ENCODE results near the gene ZNF558.

The ZNF558 gene

DNA sequence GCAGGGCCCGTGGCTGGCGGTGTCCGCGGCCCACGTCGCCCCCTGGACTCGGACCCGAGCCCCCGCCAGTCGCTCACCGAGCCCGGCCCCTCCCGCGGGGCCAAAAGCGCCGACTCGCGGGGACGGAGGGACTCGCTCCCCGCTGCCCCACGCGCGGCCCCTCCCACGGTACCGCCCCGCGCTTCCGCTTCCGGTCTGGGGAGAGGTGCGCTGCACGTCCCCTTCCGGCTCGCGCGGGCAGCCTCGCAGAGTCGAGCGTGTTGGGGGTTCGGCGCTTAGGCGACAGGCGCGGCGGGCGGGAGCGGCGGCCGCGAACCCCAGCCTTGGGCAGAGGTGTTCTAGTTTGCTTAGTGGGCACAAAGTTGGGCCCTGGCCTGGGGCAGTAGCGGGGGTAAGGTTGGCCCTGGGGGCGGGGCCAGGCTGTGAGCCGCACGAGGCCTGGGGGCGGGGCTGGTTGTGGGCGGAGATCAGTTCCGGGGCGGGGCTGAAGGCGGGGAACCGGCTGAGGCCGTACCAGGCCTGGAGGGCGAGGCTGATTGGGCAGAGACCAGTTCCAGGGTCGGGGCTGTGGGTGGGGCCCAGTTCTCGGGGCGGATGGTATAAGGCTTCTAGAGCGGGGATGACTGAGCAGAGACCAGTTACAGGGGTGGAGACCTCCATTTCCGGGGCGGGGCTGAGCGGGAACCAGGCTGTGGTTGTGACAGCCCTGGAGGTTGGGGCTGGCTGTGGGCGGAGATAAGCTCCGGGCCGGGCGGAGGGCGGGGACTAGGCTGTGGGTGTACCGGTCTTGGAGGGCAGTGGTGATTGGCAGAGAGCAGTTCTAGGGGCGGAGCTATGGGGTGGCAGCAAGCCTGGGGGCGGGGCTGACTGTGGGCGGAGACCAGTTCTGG is at the start of gene ZNF558, which contains the start of gene MBD3L1:
Gene ZNF558, minus strand, starts transcription at position 173 of the 890 bp plus-strand sequence. CDS start 9,645 bp downstream, outside the sequence.
Gene MBD3L1, plus strand, starts transcription at position 246 of the 890 bp plus-strand sequence. CDS start 10,302 bp downstream, outside the sequence.
- DNase-seq: peak; percentile 100

DNA sequence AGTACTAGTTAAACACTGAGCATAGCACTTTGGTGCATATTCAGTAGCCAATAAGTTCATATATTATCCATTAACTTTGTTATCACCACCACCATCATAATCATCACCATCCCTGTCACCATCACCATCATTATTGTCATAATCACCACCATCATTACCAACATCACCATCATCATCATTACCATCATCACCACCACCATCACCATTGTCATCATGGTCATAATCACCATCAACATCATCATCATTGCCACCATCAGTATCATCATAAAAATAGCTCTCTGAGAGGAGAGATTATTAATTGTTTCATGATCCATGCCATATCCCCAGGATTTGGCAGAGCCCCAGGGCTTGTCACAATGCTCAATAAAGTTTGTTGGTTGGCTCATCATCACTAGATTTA is 49.4 kb upstream of the ZNF558 start:
- no peak for DNase-seq

DNA sequence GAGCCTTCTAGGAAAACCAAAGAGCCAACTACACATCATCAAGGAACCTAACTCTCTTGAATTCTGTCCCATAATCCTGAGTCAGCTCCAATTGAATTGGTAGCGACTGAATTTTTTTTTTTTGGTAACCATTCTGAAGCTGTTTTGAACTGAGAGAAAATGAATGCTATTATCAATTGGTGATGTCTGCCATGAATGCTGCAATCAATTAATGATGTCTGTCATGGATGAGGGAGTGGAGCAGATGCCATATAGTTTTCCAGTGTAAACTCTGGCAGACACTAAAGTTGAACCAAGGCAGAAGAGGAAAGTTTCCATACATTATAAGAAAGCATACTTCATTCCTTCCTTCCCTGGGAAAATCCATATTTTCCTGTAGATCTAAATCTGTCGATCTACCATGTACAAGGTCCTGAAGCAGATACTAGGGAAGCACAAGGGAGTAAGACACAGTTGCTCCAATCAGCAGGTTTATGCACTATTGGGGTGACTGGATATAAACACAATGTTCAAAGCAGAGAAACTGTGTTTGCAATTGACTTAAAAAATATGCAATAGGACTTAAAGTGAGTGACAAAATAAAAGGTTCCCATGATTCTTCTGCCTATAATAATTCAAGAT is 48.9 kb upstream of the ZNF558 start:
- no peak for DNase-seq

DNA sequence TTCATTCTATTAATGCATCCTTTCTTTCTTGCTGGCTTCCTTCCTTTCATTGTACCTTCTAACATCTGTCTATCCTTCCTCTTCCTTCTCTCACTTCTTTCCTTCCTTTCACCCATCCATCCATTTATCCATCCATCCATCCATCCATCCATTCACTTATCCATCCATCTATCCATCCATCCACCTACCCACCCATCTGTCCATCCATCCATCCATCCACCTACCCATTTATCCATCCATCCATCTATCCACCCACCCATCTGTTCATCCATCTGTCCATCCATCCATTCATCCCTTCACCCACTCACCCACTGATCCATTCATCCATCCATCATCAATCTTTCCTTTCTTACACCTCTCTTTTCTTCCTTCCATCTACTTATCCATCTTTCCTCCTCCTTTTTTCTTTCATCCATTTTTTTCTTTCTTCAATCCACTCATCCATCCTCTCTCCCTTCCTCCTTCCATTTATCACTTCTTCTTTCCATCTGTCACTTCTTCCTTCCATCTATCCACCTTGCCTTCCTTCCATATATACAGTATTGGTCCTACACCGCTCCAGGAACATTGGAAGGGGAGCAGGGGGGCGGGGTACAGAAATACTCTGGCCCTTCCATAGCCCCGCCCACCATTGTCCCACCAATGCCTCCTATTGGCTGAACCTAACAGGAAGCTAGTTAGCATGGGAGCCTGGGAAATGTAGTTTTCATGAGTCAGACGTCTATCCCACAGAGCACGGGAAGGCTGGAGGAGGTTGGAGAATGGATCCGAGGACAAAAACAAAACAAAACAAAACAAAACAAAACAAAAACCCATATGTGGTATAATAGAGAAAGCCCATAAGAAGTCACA is 46.0 kb upstream of the ZNF558 start:
- DNase-seq: no peak

DNA sequence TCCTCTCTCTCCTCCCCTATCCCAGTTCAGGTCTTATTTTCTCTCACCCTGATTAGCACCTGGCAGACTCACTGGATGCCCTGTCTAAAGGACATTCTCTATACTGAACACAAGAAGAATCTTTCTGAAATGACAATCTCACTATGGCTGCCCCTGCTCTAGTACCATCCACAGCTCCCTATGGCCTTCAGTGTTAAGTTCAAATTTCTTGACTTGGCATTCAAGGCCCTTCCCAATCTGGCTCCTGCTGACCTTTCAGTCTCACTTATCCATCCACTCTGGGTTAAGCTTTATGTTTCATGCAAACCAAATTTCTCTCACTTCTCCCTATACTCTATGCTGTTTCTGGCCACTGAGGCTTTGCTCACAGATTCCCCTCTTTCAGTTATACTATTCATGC is 34.2 kb upstream of the ZNF558 start:
- DNase-seq: no peak

DNA sequence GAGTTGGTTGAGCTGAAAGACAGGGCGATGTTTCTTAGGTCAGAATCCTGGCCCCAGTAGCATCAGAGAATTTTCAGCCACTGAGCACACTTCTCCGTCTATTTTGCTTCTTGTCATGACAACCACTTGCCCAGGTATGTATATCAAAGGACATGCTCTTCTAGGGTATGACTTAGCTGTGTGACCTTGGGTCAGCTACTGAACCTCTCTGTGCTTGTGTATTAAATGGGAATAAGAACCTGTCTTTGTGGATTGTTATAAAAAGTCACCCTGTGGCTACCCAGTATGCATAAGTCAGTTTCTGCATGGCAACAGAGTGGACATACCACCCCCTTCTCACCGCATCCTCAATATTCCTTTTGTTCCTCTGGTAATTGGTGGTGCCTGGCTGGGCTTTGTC is 26.2 kb upstream of the ZNF558 start:
- DNase-seq: no peak

DNA sequence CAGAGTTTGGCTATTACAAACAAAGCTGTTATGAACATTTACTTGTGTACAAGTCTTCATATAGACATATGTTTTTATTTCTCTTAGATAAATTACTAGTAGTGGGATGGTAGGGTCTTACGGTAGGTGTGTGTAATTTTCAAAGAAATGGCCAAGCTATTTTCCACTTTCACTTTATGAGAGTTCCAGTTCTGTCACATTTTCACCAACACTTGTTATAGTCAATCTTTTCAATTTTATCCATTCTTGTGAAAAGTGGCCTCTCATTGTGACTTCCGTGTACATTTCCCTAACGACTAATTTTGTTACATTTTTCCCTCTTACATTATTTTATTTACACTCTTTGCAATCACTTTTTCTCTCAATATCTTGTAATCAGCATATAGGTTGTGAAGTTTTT is 18.4 kb upstream of the ZNF558 start:
- DNase-seq: no peak

DNA sequence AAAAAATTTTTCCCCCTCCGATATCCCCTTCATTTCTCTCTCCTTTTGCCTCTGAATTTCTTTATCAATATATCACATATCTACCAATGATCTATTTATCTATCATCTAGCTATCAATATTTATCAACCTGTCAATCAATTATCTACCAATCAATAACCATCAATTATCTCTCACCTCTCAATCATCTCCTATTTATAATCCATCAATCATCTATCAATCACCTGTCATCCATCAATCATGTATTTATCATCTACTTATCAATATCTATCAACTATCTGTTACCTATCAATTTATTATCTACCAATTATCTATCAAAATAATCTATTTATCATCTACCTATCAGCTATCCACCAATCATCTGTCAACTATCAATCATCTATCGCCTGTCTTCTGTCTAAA is 17.1 kb upstream of the ZNF558 start:
- DNase-seq: no peak

DNA sequence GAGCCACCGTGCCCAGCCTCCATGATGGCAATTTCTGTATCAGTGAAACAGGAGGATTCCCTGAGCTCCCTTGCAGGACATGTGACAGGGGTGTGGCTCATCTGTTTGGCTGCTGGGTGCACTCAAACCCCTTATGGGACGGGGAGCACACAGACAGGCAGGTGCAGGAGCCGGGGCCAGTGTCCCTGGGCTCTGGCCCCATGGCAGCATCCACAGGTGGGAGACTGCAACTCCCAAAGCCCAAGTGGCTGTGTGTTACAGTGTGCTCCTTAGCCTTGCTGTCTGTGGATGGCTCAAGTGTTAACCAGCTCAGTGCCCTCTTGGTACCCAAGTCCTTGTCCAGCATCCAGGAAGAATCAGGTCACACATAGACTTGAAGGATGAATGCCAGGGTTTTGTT is 14.7 kb upstream of the ZNF558 start:
- no peak for DNase-seq

DNA sequence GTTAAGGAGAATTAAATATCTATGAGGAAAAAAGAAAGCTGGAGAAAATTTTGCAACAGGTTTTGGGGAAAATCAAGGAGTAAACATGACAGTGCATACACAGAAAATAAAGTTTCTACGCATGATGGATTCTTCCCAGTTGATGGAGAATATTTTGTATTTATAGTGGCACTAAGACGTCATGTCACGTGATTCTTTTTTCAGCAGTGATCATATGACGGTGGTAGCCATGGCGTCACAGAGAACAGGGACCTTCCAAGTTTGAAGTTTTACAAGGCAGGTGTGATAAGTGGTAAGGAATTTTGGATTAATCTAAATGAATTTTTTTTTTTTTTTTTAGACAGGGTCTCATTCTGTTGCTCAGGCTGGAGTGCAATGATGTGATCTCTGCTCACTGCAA is 8.6 kb upstream of the ZNF558 start:
- no peak for DNase-seq

DNA sequence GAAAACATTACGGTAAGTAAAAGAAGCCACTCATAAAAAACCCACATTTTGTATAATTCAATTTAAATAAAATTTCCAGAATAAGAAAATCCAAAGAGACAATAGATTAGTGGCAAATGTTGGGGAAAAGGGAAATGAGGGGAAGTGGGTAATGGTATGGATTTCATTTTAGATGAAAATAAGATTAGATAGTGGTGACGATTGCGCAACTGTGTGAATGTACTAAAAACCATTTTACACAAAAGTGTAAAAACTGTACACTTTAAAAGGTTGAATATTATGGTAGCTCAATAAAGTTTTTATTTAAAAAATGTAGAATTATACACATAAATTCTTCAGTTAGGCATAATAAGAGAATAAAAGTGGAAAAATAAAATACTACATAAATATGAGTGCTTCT is 3.8 kb upstream of the ZNF558 start:
- no peak for DNase-seq

DNA sequence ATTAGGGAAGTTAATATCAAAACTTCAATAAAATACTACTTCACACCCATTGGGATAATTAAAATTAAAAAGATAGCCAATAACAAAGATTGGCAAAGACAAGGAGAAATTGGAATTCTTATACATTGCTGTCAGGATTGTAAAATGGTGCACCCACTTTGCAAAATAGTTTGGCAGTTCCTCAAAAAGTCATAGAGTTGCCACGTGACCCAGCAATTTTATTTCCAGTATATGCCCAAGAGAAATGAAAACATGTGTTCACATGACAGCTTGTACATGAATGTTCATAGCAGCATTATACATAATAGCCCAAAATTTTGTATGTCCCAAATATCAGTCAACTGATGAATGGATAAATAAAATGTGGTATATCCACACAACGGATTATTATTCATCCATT is 3.3 kb upstream of the ZNF558 start:
- no peak for DNase-seq

DNA sequence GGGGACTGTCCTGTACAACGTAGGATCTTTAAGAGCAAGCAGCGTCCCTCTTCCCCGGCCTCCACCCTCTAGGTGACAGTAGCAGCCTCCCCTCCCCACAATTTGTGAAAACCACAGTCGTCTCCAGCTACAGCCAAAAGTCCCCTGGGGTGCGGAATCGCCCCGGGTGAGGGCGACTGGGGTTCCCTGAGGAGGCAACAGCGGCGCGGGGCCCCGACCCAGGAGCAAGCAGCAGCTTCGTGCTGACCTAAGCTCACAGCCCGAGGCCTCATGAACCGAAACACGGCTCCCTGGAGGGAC is 322 bp downstream of the ZNF558 start:
- DNase-seq: no peak

DNA sequence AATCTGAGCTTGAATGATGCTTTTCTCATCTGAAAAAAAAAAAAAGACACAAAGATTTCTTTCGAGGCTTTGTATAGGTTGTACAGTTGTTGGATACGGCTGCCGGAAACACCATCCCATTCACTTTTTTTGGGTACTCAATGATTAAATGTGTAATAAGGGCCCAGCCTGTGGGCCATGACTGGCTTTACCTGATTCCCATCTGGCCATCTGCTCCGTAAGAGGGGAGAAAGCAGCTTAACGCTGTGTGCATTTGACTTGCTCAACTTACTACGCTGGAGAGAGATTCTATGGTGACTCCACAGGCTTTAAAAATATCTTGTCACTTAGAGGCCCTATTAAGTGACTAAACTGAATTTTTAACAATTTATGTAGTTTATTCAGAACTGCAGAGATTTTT is 731 bp downstream of the ZNF558 start:
- DNase-seq: no peak

DNA sequence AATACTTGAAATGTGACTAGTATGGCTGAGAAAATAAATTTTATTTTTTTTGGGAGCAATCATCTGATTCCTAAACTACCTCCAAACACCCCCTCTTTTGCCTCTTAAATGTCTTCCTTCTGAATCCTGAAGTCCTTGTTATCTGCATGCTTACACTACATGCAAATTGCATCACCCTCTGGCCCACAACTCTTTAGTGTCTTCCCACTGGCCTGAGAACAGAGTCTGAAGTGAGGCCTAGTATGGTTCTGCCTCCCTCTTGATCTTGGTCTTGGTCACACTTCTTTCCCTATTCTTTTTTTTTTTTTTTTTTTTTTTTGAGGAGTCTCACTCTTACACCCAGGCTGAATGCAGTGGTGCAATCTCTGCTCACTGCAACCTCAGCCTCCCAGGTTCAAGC is 4.8 kb downstream of the ZNF558 start:
- no peak for DNase-seq

DNA sequence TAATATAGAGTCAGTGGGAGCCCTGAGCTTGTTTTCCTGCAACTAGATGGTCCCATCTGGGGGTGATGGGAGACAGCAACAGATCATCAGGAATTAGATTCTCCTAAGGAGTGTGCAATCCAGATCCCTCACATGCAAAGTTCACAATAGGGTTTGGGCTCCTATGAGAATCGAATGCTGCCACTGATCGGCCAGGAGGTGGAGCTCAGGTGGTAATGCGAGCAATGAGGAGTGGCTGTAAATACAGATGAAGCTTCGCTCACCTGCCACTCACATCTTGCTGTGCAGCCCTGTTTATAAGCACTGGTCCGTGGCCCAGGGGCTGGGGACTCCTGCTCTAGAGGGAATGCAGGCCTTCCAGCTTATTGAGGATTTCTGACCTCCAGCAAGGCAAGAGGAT is 5.7 kb downstream of the ZNF558 start:
- DNase-seq: no peak

DNA sequence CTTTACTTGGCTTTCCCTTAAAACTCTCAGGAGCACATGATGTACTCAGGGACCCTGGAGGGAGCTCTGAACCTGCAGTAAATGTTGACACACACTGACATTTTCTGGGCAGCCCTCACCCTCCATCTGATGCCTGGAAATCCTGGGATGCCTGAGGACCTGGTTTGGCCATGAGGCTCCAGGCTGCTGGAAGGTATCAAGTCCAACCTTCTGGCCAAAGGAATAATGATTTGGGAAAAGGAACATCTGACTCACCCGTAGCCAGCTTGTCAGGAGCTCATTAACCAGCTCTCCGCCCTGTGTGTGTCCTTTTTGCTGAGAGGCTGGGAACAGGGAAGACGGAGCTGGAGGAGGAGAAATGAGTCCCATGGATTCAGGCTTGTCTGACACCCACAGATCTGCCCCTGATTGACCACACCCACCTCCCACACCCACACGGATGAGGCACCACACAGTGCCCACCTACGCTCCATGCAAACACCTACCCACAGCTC is 10.3 kb downstream of the ZNF558 start:
- no peak for DNase-seq

DNA sequence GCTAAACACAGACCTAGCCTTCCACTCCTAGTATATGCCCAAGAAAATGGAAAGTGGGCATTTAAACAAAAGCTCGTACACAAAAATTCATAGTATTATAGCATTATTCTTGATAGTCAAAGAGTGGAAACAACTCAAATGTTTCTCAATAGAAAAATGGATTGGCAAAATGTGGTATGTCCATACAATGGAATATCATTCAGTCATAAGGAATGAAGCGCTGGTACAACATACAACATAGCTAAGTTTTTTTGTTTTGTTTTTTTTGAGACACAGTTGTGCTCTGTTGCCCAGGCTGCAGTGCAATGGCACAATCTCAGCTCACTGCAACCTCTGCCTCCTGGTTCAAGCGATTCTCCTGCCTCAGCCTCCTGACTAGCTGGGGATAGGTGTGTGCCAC is 11.9 kb downstream of the ZNF558 start:
- no peak for DNase-seq

DNA sequence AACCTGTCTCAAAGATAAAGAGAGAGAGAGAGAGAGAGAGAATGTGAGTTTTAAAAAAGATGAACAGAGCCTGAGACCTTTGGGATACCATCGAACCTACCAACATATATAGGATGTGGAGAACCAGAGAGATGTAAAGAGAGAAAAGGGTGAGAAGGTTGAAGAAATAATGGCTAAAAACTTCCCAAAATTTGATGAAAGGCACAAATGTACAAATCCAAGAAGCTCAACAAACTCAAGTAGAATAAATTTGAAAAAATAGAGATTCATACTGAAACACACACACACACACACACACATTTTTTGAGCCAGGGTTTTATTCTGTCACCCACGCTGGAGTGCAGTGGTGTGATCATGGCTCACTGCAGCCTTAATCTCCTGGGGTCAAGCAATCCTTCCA is 16.3 kb downstream of the ZNF558 start:
- DNase-seq: no peak

DNA sequence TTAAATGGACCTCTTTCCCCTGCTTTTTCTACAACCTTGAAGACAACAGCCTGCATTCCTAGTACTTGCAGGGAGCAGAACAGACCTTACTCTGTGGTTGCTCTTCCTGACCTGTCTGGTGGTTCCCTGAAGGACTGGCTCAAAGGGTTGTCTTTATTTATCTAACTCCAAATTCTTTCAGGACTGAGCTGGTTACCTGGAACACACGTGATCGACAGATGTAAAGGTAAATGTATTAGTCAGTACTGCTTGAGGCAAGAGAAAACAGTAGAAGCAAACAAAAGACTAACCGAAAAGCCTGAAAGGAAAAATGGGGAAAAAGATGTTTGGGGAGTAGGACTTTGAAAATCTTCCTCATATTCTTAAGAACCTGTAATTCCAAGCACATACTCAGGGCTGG is 17.9 kb downstream of the ZNF558 start:
- no peak for DNase-seq

DNA sequence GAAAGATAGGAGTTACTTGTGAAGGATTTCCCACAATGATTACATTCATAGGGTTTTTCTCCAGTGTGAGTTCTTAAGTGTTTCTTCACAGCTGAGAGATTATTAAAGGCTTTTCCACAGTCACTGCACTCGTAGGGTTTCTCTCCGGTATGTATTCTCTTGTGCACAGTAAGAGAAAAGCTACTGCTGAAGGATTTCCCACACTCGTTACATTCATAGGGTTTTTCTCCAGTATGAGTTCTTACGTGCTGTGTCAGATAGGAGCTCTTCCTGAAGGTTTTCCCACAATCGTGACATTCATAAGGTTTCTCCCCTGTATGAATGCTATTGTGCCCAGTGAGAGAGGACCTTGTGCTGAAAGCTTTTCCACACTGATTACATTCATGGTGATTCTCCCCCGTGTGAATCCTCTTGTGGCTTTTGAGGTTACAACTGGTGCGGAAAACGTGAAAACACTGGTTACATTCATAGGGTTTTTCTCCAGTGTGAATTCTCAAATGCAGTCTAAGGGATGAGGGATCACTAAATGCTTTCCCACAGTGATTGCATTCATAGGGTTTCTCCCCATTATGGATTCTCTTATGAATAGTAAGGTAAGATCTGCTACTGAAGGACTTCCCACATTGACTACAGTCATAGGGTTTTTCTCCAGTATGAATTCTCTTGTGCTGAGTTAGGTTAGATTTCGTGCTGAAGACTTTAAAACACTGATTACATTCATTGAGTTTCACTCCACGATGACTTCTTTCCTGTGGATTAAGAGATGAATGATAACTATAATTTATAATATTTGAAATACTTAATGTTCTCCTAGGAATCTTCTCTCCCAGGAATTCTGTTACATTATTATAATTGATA is 20.6 kb downstream of the ZNF558 start:
- no peak for DNase-seq

DNA sequence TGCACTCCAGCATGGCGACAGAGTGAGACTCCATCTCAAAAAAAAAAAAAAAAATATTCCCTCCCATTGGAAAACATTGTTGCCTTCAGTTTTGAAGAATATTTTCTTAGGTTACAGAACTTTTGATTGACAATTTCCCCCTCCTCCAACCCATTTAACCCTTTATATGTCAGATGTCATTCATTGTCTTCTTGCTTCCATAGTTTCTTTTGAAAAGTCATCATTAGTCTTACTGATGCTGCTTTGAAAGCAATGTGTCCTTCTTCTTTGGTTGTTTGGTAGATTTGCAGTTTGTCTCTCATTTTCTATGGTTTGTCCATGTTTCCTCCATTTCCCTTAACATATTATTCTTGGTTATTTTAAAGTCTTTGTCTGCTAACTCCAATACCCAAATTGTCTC is 25.4 kb downstream of the ZNF558 start:
- DNase-seq: no peak

DNA sequence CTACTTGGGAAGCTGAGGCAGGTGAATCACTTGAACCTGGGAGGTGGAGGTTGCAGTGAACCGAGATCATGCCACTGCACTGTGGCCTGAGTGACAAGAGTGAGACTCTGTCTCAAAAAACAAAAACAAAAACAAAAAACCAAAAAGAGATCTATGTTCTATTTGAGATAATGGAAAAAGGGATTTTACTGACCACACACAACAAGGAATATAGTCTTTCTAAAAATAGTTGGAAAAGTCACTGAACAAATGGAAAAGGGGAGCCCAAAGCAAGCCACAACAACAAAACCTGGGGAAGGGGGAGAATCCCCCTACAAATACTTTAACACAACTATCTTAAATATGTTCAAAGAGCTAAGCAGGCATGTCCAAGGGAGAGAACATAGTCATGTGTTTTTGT is 37.3 kb downstream of the ZNF558 start:
- DNase-seq: no peak

Data from DMS79 treated with DMSO at 0.1 percent for 48 hours (cell line).